ENCODE measurements around the gene CCDC88C. TPM values are rescaled to one million over a fixed set of nuclear protein-coding genes. Genes with fewer than 3 reads are reported as not detected.

The CCDC88C gene
- total and polyA plus RNA-seq, 4 donors = 16.5 to 66.0 (median 32.1) TPM

DNA sequence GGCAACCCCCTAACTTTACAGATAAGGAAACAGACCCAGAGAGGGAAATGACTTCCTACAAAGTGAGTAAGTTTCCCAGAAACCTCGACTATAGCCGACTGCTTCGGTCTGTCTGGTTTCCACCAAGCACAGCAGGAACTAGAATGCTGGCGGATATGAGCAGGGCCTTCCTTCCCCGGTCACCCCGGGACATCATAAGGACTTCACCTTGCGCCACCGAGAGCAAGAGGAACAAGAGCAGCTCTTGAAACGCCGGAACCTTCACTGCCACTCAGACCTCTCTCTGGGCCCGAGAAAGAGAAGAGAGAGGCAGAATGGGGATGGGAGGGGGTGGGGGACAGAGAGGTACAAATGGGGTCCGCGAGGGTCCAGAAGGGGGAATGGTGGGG lies 143.7 kb downstream of the CCDC88C start:
- WGBS, 2 donors = 61 to 65% methylated on average over 13 of the region's 13 CpGs
- H3K4me3 ChIP-seq = no peak overlapping the region
- H3K9me3 ChIP-seq (ENCODE audit: control insufficient read depth in 4 of 4, insufficient read depth in 3 of 4, low read length in 3 of 4) = no peaks in the 10 kb centered on the region
- H3K27ac ChIP-seq (ENCODE audit: low read depth in 1 of 2, low read length in 1 of 2) = peak overlapping the region in 1 of 2 donors; percentile 16
- ATAC-seq (ENCODE audit: insufficient read depth, low FRiP score) (peak; percentile 25), DNase-seq (no peak)
- H3K9ac ChIP-seq (ENCODE audit: insufficient read depth in 1 of 2, low read length in 2 of 2) = no peak overlapping the region
- H3K4me1 ChIP-seq (ENCODE audit: control insufficient read depth in 5 of 5, insufficient read depth in 5 of 5, low read length in 5 of 5) = peaks cover 0 to 21% (median 6%) of the 10 kb centered on the region in 5 donors
- H3K27me3 ChIP-seq (ENCODE audit: control insufficient read depth in 3 of 3, insufficient read depth in 3 of 3, low read length in 2 of 3) = no peaks in the 10 kb centered on the region
- H3K36me3 ChIP-seq (ENCODE audit: control insufficient read depth in 4 of 4, insufficient read depth in 4 of 4, low read length in 4 of 4) = peaks cover 0 to 26% (median 0%) of the 10 kb centered on the region in 4 donors
- TF ChIP-seq, protein P1, sequence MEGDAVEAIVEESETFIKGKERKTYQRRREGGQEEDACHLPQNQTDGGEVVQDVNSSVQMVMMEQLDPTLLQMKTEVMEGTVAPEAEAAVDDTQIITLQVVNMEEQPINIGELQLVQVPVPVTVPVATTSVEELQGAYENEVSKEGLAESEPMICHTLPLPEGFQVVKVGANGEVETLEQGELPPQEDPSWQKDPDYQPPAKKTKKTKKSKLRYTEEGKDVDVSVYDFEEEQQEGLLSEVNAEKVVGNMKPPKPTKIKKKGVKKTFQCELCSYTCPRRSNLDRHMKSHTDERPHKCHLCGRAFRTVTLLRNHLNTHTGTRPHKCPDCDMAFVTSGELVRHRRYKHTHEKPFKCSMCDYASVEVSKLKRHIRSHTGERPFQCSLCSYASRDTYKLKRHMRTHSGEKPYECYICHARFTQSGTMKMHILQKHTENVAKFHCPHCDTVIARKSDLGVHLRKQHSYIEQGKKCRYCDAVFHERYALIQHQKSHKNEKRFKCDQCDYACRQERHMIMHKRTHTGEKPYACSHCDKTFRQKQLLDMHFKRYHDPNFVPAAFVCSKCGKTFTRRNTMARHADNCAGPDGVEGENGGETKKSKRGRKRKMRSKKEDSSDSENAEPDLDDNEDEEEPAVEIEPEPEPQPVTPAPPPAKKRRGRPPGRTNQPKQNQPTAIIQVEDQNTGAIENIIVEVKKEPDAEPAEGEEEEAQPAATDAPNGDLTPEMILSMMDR (IDR thresholded peaks at IDR 0.05; ENCODE audit: control extremely low read depth, extremely low read depth) = no peak

DNA sequence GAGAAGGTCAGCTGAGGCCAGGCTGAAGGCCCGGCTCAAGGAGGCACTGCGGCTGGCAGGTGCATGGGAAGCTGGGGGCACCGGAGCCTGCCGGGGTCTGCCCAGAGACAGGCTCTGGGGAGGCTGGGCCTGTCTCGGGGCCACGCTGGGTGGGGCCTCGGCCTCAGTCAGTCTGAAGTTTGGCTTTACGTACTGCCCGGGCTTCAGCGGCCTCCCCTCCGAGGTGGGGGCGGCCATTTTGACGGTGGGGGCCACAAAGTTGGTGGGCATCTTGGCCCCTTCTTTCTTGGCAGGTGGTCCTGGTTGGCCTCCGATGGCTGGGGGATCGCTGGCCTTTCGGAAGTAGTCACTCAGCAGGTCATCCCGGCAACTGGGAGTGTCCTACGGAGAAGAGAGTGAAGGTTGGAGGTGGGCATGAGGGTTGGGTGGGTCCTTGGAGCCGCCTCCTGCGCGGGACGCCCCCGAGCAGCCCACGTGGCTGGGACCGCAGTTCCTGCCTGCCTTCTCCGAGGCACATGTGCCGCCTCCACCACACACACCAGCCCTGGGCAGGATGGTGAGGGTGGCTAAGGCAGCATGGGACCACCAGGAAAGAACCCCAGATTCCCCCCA lies 144.2 kb downstream of the CCDC88C start:
- H3K27me3 ChIP-seq (ENCODE audit: control insufficient read depth in 3 of 3, insufficient read depth in 3 of 3, low read length in 2 of 3) = no peaks in the 10 kb centered on the region
- H3K9me3 ChIP-seq (ENCODE audit: control insufficient read depth in 4 of 4, insufficient read depth in 3 of 4, low read length in 3 of 4) = no peaks in the 10 kb centered on the region
- 95 to 96% methylated on average over 26 to 27 of the region's 27 CpGs for WGBS, 2 donors
- H3K9ac ChIP-seq (ENCODE audit: insufficient read depth in 1 of 2, low read length in 2 of 2) = no peak overlapping the region
- DNase-seq = no peak
- H3K4me3 ChIP-seq = no peak overlapping the region
- peaks cover 0 to 26% (median 0%) of the 10 kb centered on the region in 4 donors for H3K36me3 ChIP-seq (ENCODE audit: control insufficient read depth in 4 of 4, insufficient read depth in 4 of 4, low read length in 4 of 4)
- no peak for ATAC-seq (ENCODE audit: insufficient read depth, low FRiP score)
- H3K27ac ChIP-seq (ENCODE audit: low read depth in 1 of 2, low read length in 1 of 2) = peak overlapping the region in 1 of 2 donors; percentile 16
- H3K4me1 ChIP-seq (ENCODE audit: control insufficient read depth in 5 of 5, insufficient read depth in 5 of 5, low read length in 5 of 5) = peaks cover 0 to 21% (median 6%) of the 10 kb centered on the region in 5 donors
- TF ChIP-seq, protein P1 (IDR thresholded peaks at IDR 0.05; ENCODE audit: control extremely low read depth, extremely low read depth) = no peak

DNA sequence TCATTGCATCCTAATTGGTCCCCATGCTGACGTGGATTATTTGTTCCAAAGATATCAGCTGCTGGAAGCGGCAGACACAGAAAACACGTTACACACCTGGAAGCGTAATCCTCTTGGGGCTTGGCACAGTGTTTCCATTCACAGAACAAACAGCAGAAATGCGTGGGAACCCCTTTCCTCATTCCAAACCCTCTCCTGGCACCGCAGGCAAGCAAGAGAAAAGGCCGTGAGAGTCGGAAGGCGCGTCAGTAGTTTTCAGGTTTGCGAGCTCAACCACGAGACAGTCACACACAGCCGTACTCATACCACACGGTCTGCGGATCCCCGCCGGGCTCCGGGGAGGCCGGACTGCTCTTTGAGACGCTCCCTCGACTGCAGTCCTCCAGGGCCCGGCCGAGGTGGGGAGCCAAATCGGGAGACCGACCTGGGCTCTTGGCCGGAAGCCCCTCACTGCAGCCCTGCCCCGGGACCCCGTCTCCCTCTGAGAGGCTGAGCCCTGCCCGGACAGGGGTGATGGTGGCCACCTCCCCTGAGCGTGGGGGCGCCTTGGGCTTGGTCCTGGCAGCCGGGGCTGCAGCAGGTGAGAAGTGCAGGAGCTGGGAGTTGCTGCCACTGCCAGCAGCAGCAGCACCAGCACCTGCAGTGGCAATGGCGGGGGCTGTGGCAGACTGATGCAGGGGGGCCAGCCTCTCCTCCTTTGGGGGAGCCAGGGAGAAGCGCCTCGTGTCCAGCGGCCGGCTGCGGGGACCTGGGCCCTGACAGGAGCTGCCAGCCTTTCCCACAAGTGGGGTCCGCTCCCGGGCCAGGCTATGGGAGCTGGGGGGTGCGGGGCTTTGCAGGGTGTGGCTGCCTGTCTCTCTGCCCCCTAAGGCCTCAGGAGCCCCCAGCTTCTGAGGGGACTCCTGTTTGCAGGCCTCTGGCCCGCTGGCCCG lies 145.0 kb downstream of the CCDC88C start:
- ATAC-seq (ENCODE audit: insufficient read depth, low FRiP score) = no peak
- TF ChIP-seq, protein P1 (IDR thresholded peaks at IDR 0.05; ENCODE audit: control extremely low read depth, extremely low read depth) = no peak
- DNase-seq = no peak
- WGBS, 2 donors = 91 to 97% methylated on average over 43 of the region's 43 CpGs
- Histone ChIP-seq H3K27me3 (ENCODE audit: control insufficient read depth in 3 of 3, insufficient read depth in 3 of 3, low read length in 2 of 3) (no peaks in the 10 kb centered on the region), H3K27ac (ENCODE audit: low read depth in 1 of 2, low read length in 1 of 2) (no peak overlapping the region), H3K9ac (ENCODE audit: insufficient read depth in 1 of 2, low read length in 2 of 2) (no peak overlapping the region), H3K4me3 (no peak overlapping the region), H3K4me1 (ENCODE audit: control insufficient read depth in 5 of 5, insufficient read depth in 5 of 5, low read length in 5 of 5) (peaks cover 0 to 21% (median 6%) of the 10 kb centered on the region in 5 donors), H3K9me3 (ENCODE audit: control insufficient read depth in 4 of 4, insufficient read depth in 3 of 4, low read length in 3 of 4) (no peaks in the 10 kb centered on the region), H3K36me3 (ENCODE audit: control insufficient read depth in 4 of 4, insufficient read depth in 4 of 4, low read length in 4 of 4) (peaks cover 0 to 21% (median 0%) of the 10 kb centered on the region in 4 donors)

All from lung (tissue), 12 donors.